Thyroid gland (tissue), 4 donors: ENCODE results near the gene RAB18. TPM values are rescaled to one million over a fixed set of nuclear protein-coding genes. Genes with fewer than 3 reads are reported as not detected.

ENCODE experiments used
- DNase-seq, 2 donors: peaks; one replicate each; pipeline ENCODE4 v3.0.0-alpha.2; 2019
- H3K27ac ChIP-seq, 3 donors: fragments of 200-600 bp; sonication (generic); 1 replicate in 2 of 3; 2 replicates in 1 of 3; pipeline ENCODE4 v1.5.1; 2016 to 2019; ENCODE audit warnings: mild to moderate bottlenecking in 1 of 3, moderate library complexity in 1 of 3
- H3K27me3 ChIP-seq: fragments of 200-600 bp; sonication (generic); one replicate; pipeline ENCODE4 v1.5.1; 2019
- H3K36me3 ChIP-seq, 2 donors: fragments of 200-600 bp; sonication (generic); one replicate each; pipeline ENCODE4 v1.5.1; 2016 to 2019
- H3K4me1 ChIP-seq, 2 donors: fragments of 200-600 bp; sonication (generic); one replicate each; pipeline ENCODE4 v1.5.1; 2017 to 2019
- H3K4me3 ChIP-seq, 3 donors: fragments of 200-600 bp; sonication (generic); replicated peaks in 1 of 3; 1 replicate in 2 of 3; 2 replicates in 1 of 3; pipeline ENCODE4 v1.5.1; 2016; ENCODE audit warnings: mild to moderate bottlenecking in 1 of 3
- H3K9me3 ChIP-seq: fragments of 200-600 bp; sonication (generic); one replicate; pipeline ENCODE4 v1.5.1; 2017
- CTCF ChIP-seq, 6 experiments: fragments of 200-600 bp in 3 of 6; fragments of 450-650 bp in 3 of 6; sonication (generic) in 3 of 6; IDR thresholded peaks; one replicate each; pipeline ENCODE4 v1.5.1; 2016 to 2019; ENCODE audit warnings: antibody characterized with exemption in 6 of 6, mild to moderate bottlenecking in 2 of 6, inconsistent platforms in 1 of 6, moderate library complexity in 1 of 6
- POLR2A ChIP-seq, 2 donors: fragments of 450-650 bp; IDR thresholded peaks; one replicate each; pipeline ENCODE4 v1.6.1; 2017; ENCODE audit warnings: antibody characterized with exemption in 2 of 2, mild to moderate bottlenecking in 2 of 2, moderate library complexity in 1 of 2
- WGBS, 2 donors: methylation state at CpG; one replicate each; pipeline ENCODE4 v1.1.5; 2017; 5-methylcytosine and 5-hydroxymethylcytosine counted together
- intact Hi-C: fragments of 100-400 bp; cut with DNase I; formaldehyde crosslinking; loops from one replicate; pipeline ENCODE4 v1.15.1; 2023
- total RNA-seq, 4 donors: library from RNA; depleted of rRNA; stranded (reverse); fragments of >200 nt; gene quantifications; one replicate each; pipeline ENCODE4 v1.2.3, GENCODE V29; 2016

Gene RAB18
- total RNA-seq, 4 donors from 2014 or later, result 58.9 to 86.0 (median 72.8) TPM

- Histone ChIP-seq H3K4me1 (peaks cover 11 to 17% of the 10 kb centered on the region in 2 donors), H3K4me3 (no peak overlapping the region), H3K27me3 (no peaks in the 10 kb centered on the region), H3K9me3 (no peaks in the 10 kb centered on the region), H3K27ac (no peak overlapping the region), H3K36me3 (no peaks in the 10 kb centered on the region)
- DNase-seq, result no peak
- 91 to 92% methylated on average over 6 of the region's 6 CpGs for WGBS, 2 donors
- intact Hi-C loops, result no loop called here
- TF ChIP-seq CTCF (IDR thresholded peaks at IDR 0.05), result no peak
- TF ChIP-seq POLR2A (IDR thresholded peaks at IDR 0.05), result no peak
Observed at GRCh38 chr10:27527666-27528295, 23.7 kb downstream of the RAB18 start.

- Histone ChIP-seq H3K4me1 (peaks cover 11 to 17% of the 10 kb centered on the region in 2 donors), H3K4me3 (no peak overlapping the region), H3K27me3 (no peaks in the 10 kb centered on the region), H3K36me3 (peaks cover 0 to 5% of the 10 kb centered on the region in 2 donors), H3K27ac (no peak overlapping the region), H3K9me3 (no peaks in the 10 kb centered on the region)
- no peak for DNase-seq
- 97 to 99% methylated on average over 3 of the region's 3 CpGs for WGBS, 2 donors
- intact Hi-C loops, result no loop called here
- TF ChIP-seq CTCF (IDR thresholded peaks at IDR 0.05) (no peak), POLR2A (IDR thresholded peaks at IDR 0.05) (no peak)
Observed at GRCh38 chr10:27529010-27529783, 25.1 kb downstream of the RAB18 start.

- Histone ChIP-seq H3K36me3 (peaks cover 0 to 13% of the 10 kb centered on the region in 2 donors), H3K9me3 (no peaks in the 10 kb centered on the region), H3K27ac (no peak overlapping the region), H3K27me3 (no peaks in the 10 kb centered on the region), H3K4me1 (peaks cover 11 to 17% of the 10 kb centered on the region in 2 donors), H3K4me3 (no peak overlapping the region)
- 95 to 99% methylated on average over 1 of the region's 1 CpG for WGBS, 2 donors
- no peak for DNase-seq
- intact Hi-C loops, result no loop called here
- no peak for TF ChIP-seq CTCF (IDR thresholded peaks at IDR 0.05)
- no peak for TF ChIP-seq POLR2A (IDR thresholded peaks at IDR 0.05)
Observed at GRCh38 chr10:27530477-27530876, 26.4 kb downstream of the RAB18 start.

GRCh38 chr10:27531336-27531847, 27.3 kb downstream of the RAB18 start:
- DNase-seq, result no peak
- Histone ChIP-seq H3K4me1 (peaks cover 8 to 15% of the 10 kb centered on the region in 2 donors), H3K27me3 (no peaks in the 10 kb centered on the region), H3K9me3 (no peaks in the 10 kb centered on the region), H3K36me3 (peaks cover 0 to 13% of the 10 kb centered on the region in 2 donors), H3K27ac (no peak overlapping the region), H3K4me3 (no peak overlapping the region)
- intact Hi-C loops, result no loop called here
- 97 to 99% methylated on average over 3 of the region's 3 CpGs for WGBS, 2 donors
- TF ChIP-seq POLR2A (IDR thresholded peaks at IDR 0.05) (no peak), CTCF (IDR thresholded peaks at IDR 0.05) (no peak)
